ENCODE results near the gene FBN2. TPM values are rescaled to one million over a fixed set of nuclear protein-coding genes. Genes with fewer than 3 reads are reported as not detected.

FBN2 gene
- total and polyA plus RNA-seq, 7 experiments from 2014 or later = 0.07 to 6.8 (median 0.58) TPM; not detected in 2

- Histone ChIP-seq H3K27me3 (ENCODE audit: control insufficient read depth in 2 of 2, insufficient read depth in 2 of 2, low read length in 2 of 2) (no peaks in the 10 kb centered on the region), H3K4me1 (ENCODE audit: control insufficient read depth in 2 of 2, insufficient read depth in 2 of 2, low read length in 2 of 2) (no peaks in the 10 kb centered on the region), H3K27ac (ENCODE audit: low read depth, low read length) (no peak overlapping the region), H3K9me3 (ENCODE audit: control insufficient read depth in 2 of 3, low read length in 3 of 3) (no peaks in the 10 kb centered on the region), H3K4me3 (ENCODE audit: low read length) (no peak overlapping the region), H3K36me3 (ENCODE audit: control insufficient read depth in 2 of 3, insufficient read depth in 3 of 3, low read length in 3 of 3) (no peaks in the 10 kb centered on the region)
- Mint-ChIP-seq H3K9me3 (peaks cover 0 to 2% (median 0%) of the 10 kb centered on the region in 11 donors), H3K4me3 (no peak overlapping the region), H3K27me3 (peaks cover 0 to 6% (median 0%) of the 10 kb centered on the region in 5 donors), H3K36me3 (no peaks in the 10 kb centered on the region), H3K27ac (no peak overlapping the region), H3K4me1 (no peaks in the 10 kb centered on the region)
- POLR2A ChIA-PET = no interaction called here
- ATAC-seq (no peak), DNase-seq (no peak)
- CTCF ChIA-PET = no interaction called here
- intact Hi-C loops (cut with micrococcal nuclease) = no loop called here
Measured at GRCh38 chr5:128273736-128274135, 264.3 kb downstream of the FBN2 start.

GRCh38 chr5:128271859-128272464, 266.1 kb downstream of the FBN2 start:
- intact Hi-C loops (cut with micrococcal nuclease) = no loop called here
- Mint-ChIP-seq H3K36me3 (no peaks in the 10 kb centered on the region), H3K9me3 (peaks cover 0 to 3% (median under 1%) of the 10 kb centered on the region in 11 donors), H3K27ac (no peak overlapping the region), H3K4me3 (no peak overlapping the region), H3K4me1 (no peaks in the 10 kb centered on the region), H3K27me3 (peaks cover 0 to 16% (median 8%) of the 10 kb centered on the region in 5 donors)
- Histone ChIP-seq H3K4me1 (ENCODE audit: control insufficient read depth in 2 of 2, insufficient read depth in 2 of 2, low read length in 2 of 2) (no peaks in the 10 kb centered on the region), H3K27me3 (ENCODE audit: control insufficient read depth in 2 of 2, insufficient read depth in 2 of 2, low read length in 2 of 2) (no peaks in the 10 kb centered on the region), H3K27ac (ENCODE audit: low read depth, low read length) (no peak overlapping the region), H3K36me3 (ENCODE audit: control insufficient read depth in 2 of 3, insufficient read depth in 3 of 3, low read length in 3 of 3) (no peaks in the 10 kb centered on the region), H3K4me3 (ENCODE audit: low read length) (no peak overlapping the region), H3K9me3 (ENCODE audit: control insufficient read depth in 2 of 3, low read length in 3 of 3) (no peaks in the 10 kb centered on the region)
- ATAC-seq (no peak), DNase-seq (no peak)
- POLR2A ChIA-PET = no interaction called here
- CTCF ChIA-PET = no interaction called here

DNA sequence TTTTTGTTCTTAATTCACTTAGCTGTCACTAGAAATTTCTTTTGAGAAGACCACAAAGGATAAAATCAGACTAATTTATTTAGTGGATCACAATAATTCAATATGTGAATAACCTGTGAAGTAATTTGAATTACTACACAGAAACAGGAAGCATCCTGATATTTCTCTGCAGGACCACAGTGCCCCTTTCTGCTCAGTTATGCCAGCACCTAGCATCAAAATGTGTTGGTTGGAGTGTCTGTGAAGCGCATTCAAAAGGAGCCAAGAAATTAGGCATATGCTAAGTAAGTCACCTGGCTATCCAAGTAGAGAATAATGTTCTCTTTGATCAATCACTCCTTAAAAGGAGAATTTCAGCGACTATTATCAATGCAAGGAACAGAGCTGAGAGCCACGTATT, 267.0 kb downstream of the FBN2 start:
- no peak overlapping the region for H3K4me3 ChIP-seq (ENCODE audit: low read length)
- POLR2A ChIA-PET = no interaction called here
- H3K27me3 ChIP-seq (ENCODE audit: control insufficient read depth in 2 of 2, insufficient read depth in 2 of 2, low read length in 2 of 2) = no peaks in the 10 kb centered on the region
- H3K9me3 ChIP-seq (ENCODE audit: control insufficient read depth in 2 of 3, low read length in 3 of 3) = no peaks in the 10 kb centered on the region
- Mint-ChIP-seq H3K4me3 (no peak overlapping the region), H3K27me3 (peaks cover 0 to 20% (median 10%) of the 10 kb centered on the region in 5 donors), H3K27ac (no peak overlapping the region), H3K9me3 (peaks cover 0 to 4% (median 0%) of the 10 kb centered on the region in 11 donors), H3K36me3 (no peaks in the 10 kb centered on the region), H3K4me1 (no peaks in the 10 kb centered on the region)
- CTCF ChIA-PET = no interaction called here
- no peak for ATAC-seq
- no peak overlapping the region for H3K27ac ChIP-seq (ENCODE audit: low read depth, low read length)
- H3K4me1 ChIP-seq (ENCODE audit: control insufficient read depth in 2 of 2, insufficient read depth in 2 of 2, low read length in 2 of 2) = no peaks in the 10 kb centered on the region
- intact Hi-C loops (cut with micrococcal nuclease) = no loop called here
- H3K36me3 ChIP-seq (ENCODE audit: control insufficient read depth in 2 of 3, insufficient read depth in 3 of 3, low read length in 3 of 3) = no peaks in the 10 kb centered on the region
- DNase-seq = no peak

GRCh38 chr5:128264564-128265360, 273.3 kb downstream of the FBN2 start:
- Mint-ChIP-seq H3K27ac (no peak overlapping the region), H3K9me3 (peaks cover 0 to 6% (median 1%) of the 10 kb centered on the region in 11 donors), H3K36me3 (no peaks in the 10 kb centered on the region), H3K4me1 (no peaks in the 10 kb centered on the region), H3K4me3 (no peak overlapping the region), H3K27me3 (peaks cover 0 to 30% (median 18%) of the 10 kb centered on the region in 5 donors)
- Histone ChIP-seq H3K36me3 (ENCODE audit: control insufficient read depth in 2 of 3, insufficient read depth in 3 of 3, low read length in 3 of 3) (no peaks in the 10 kb centered on the region), H3K4me3 (ENCODE audit: low read length) (no peak overlapping the region), H3K27me3 (ENCODE audit: control insufficient read depth in 2 of 2, insufficient read depth in 2 of 2, low read length in 2 of 2) (no peaks in the 10 kb centered on the region), H3K4me1 (ENCODE audit: control insufficient read depth in 2 of 2, insufficient read depth in 2 of 2, low read length in 2 of 2) (no peaks in the 10 kb centered on the region), H3K9me3 (ENCODE audit: control insufficient read depth in 2 of 3, low read length in 3 of 3) (no peaks in the 10 kb centered on the region), H3K27ac (ENCODE audit: low read depth, low read length) (no peak overlapping the region)
- CTCF ChIA-PET = no interaction called here
- POLR2A ChIA-PET = no interaction called here
- intact Hi-C loops (cut with micrococcal nuclease) = no loop called here
- ATAC-seq = no peak
- no peak for DNase-seq

DNA sequence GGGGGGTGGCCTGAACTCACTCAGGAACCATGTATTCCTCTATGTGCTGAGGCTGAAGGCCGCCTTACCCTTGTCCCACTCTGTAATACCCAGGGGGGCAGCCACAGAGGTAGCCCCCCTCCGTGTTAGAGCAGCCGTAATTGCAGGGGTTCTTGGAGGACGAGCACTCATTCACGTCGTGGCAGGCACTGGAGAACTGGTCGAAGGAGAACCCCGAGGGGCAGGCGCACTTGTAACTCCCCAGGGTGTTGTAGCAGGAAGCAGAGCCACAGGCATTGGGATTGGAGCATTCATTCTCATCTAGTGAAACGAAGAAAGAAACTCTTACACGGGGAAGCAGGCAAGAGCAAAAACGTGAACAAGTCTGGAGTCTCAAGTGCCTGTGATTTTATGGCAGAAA, 274.7 kb downstream of the FBN2 start:
- peaks cover 0 to 6% (median 1%) of the 10 kb centered on the region in 11 donors for H3K9me3 Mint-ChIP-seq
- intact Hi-C loops (cut with micrococcal nuclease) = no loop called here
- H3K36me3 Mint-ChIP-seq = no peaks in the 10 kb centered on the region
- peaks cover 0 to 39% (median 21%) of the 10 kb centered on the region in 5 donors for H3K27me3 Mint-ChIP-seq
- no peak overlapping the region for H3K4me3 ChIP-seq (ENCODE audit: low read length)
- H3K4me1 ChIP-seq (ENCODE audit: control insufficient read depth in 2 of 2, insufficient read depth in 2 of 2, low read length in 2 of 2) = no peaks in the 10 kb centered on the region
- no peaks in the 10 kb centered on the region for H3K4me1 Mint-ChIP-seq
- ATAC-seq (no peak), DNase-seq (no peak)
- no peak overlapping the region for H3K27ac ChIP-seq (ENCODE audit: low read depth, low read length)
- no peaks in the 10 kb centered on the region for H3K27me3 ChIP-seq (ENCODE audit: control insufficient read depth in 2 of 2, insufficient read depth in 2 of 2, low read length in 2 of 2)
- no peaks in the 10 kb centered on the region for H3K36me3 ChIP-seq (ENCODE audit: control insufficient read depth in 2 of 3, insufficient read depth in 3 of 3, low read length in 3 of 3)
- POLR2A ChIA-PET = no interaction called here
- H3K9me3 ChIP-seq (ENCODE audit: control insufficient read depth in 2 of 3, low read length in 3 of 3) = no peaks in the 10 kb centered on the region
- no peak overlapping the region for H3K4me3 Mint-ChIP-seq
- H3K27ac Mint-ChIP-seq = no peak overlapping the region
- CTCF ChIA-PET = no interaction called here

- no peaks in the 10 kb centered on the region for H3K4me1 Mint-ChIP-seq
- no peak for ATAC-seq
- no peak overlapping the region for H3K4me3 ChIP-seq (ENCODE audit: low read length)
- H3K27ac ChIP-seq (ENCODE audit: low read depth, low read length) = no peak overlapping the region
- ChIA-PET CTCF (no interaction called here), POLR2A (no interaction called here)
- H3K36me3 ChIP-seq (ENCODE audit: control insufficient read depth in 2 of 3, insufficient read depth in 3 of 3, low read length in 3 of 3) = no peaks in the 10 kb centered on the region
- intact Hi-C loops (cut with micrococcal nuclease) = no loop called here
- no peaks in the 10 kb centered on the region for H3K27me3 ChIP-seq (ENCODE audit: control insufficient read depth in 2 of 2, insufficient read depth in 2 of 2, low read length in 2 of 2)
- no peak overlapping the region for H3K4me3 Mint-ChIP-seq
- H3K9me3 Mint-ChIP-seq = peaks cover 0 to 6% (median 1%) of the 10 kb centered on the region in 11 donors
- H3K9me3 ChIP-seq (ENCODE audit: control insufficient read depth in 2 of 3, low read length in 3 of 3) = no peaks in the 10 kb centered on the region
- DNase-seq = no peak
- no peaks in the 10 kb centered on the region for H3K4me1 ChIP-seq (ENCODE audit: control insufficient read depth in 2 of 2, insufficient read depth in 2 of 2, low read length in 2 of 2)
- no peak overlapping the region for H3K27ac Mint-ChIP-seq
- peaks cover 0 to 35% (median 18%) of the 10 kb centered on the region in 5 donors for H3K27me3 Mint-ChIP-seq
- no peaks in the 10 kb centered on the region for H3K36me3 Mint-ChIP-seq
Measured at GRCh38 chr5:128262911-128263310, 275.1 kb downstream of the FBN2 start.

DNA sequence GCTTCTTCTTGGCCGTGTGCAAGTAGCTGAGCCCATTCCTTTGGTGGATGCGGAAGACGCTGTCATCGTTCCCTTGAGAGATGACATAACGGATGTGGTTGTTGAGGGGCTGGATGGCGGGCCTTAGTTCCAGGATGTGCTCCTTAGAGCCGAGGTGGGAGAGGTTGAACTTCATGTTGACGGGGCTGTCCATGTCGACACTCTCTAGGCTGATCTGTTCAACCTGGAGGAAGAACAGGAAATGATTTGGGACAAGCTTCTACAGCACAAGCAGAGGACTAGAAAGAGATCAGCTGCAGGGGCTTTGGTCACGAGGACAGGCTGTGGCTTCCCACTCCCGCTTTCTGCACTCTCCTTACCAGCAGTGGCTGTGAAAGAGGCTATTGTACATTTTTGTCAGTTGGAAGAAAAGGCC, 278.4 kb downstream of the FBN2 start:
- Histone ChIP-seq H3K4me1 (ENCODE audit: control insufficient read depth in 2 of 2, insufficient read depth in 2 of 2, low read length in 2 of 2) (no peaks in the 10 kb centered on the region), H3K27ac (ENCODE audit: low read depth, low read length) (no peak overlapping the region), H3K4me3 (ENCODE audit: low read length) (no peak overlapping the region), H3K36me3 (ENCODE audit: control insufficient read depth in 2 of 3, insufficient read depth in 3 of 3, low read length in 3 of 3) (no peaks in the 10 kb centered on the region), H3K9me3 (ENCODE audit: control insufficient read depth in 2 of 3, low read length in 3 of 3) (no peaks in the 10 kb centered on the region), H3K27me3 (ENCODE audit: control insufficient read depth in 2 of 2, insufficient read depth in 2 of 2, low read length in 2 of 2) (peaks cover 0 to 4% of the 10 kb centered on the region in 2 donors)
- ATAC-seq = no peak
- Mint-ChIP-seq H3K36me3 (no peaks in the 10 kb centered on the region), H3K27ac (peak overlapping the region in 1 of 9 donors; percentile 5), H3K4me3 (no peak overlapping the region), H3K27me3 (peaks cover 0 to 29% (median 17%) of the 10 kb centered on the region in 5 donors), H3K9me3 (peaks cover 0 to 4% (median 0%) of the 10 kb centered on the region in 11 donors), H3K4me1 (no peaks in the 10 kb centered on the region)
- CTCF ChIA-PET = no interaction called here
- POLR2A ChIA-PET = no interaction called here
- intact Hi-C loops (cut with micrococcal nuclease) = no loop called here
- no peak for DNase-seq

Data from naive thymus-derived CD4-positive, alpha-beta T cell (primary cell).